ENCODE results near the gene SEMA3A. TPM values are rescaled to one million over a fixed set of nuclear protein-coding genes. Genes with fewer than 3 reads are reported as not detected.

The SEMA3A gene
- total and polyA plus RNA-seq, 3 donors from 2014 or later: 1.4 to 3.9 (median 2.0) TPM

GRCh38 chr7:84210301-84210700 is 15.7 kb upstream of the SEMA3A start:
- Histone ChIP-seq H3K36me3 (ENCODE audit: low read depth, missing control alignments) (no peaks in the 10 kb centered on the region), H3K4me1 (no peaks in the 10 kb centered on the region), H3K27ac (no peak overlapping the region), H3K9me3 (no peaks in the 10 kb centered on the region), H3K27me3 (no peaks in the 10 kb centered on the region), H3K4me3 (no peak overlapping the region)
- 93 to 96% methylated on average over 3 of the region's 3 CpGs for WGBS, 2 donors
- intact Hi-C loops (cut with DNase I; ENCODE audit: low total_unique reads): no loop called here
- no peak for TF ChIP-seq CTCF (IDR thresholded peaks at IDR 0.05)
- no peak for TF ChIP-seq POLR2A (IDR thresholded peaks at IDR 0.05)
- no peak for DNase-seq

- no peak for DNase-seq
- H3K36me3 ChIP-seq (ENCODE audit: low read depth, missing control alignments): no peaks in the 10 kb centered on the region
- no peaks in the 10 kb centered on the region for H3K4me1 ChIP-seq
- H3K27ac ChIP-seq: no peak overlapping the region
- H3K27me3 ChIP-seq: no peaks in the 10 kb centered on the region
- WGBS, 2 donors: 45 to 53% methylated on average over 1 of the region's 1 CpG
- intact Hi-C loops (cut with DNase I; ENCODE audit: low total_unique reads): no loop called here
- no peaks in the 10 kb centered on the region for H3K9me3 ChIP-seq
- TF ChIP-seq CTCF (IDR thresholded peaks at IDR 0.05) (no peak), POLR2A (IDR thresholded peaks at IDR 0.05) (no peak)
- H3K4me3 ChIP-seq: no peak overlapping the region
Observed at GRCh38 chr7:84209006-84209405, 14.4 kb upstream of the SEMA3A start.

- Histone ChIP-seq H3K27ac (no peak overlapping the region), H3K4me1 (no peaks in the 10 kb centered on the region), H3K9me3 (no peaks in the 10 kb centered on the region), H3K4me3 (no peak overlapping the region), H3K36me3 (ENCODE audit: low read depth, missing control alignments) (no peaks in the 10 kb centered on the region), H3K27me3 (no peaks in the 10 kb centered on the region)
- intact Hi-C loops (cut with DNase I; ENCODE audit: low total_unique reads): no loop called here
- WGBS, 2 donors: 95% methylated on average over 2 of the region's 2 CpGs
- no peak for DNase-seq
- TF ChIP-seq CTCF (IDR thresholded peaks at IDR 0.05) (no peak), POLR2A (IDR thresholded peaks at IDR 0.05) (no peak)
Observed at GRCh38 chr7:84207615-84208014, 13.0 kb upstream of the SEMA3A start.

- TF ChIP-seq CTCF (IDR thresholded peaks at IDR 0.05) (no peak), POLR2A (IDR thresholded peaks at IDR 0.05) (no peak)
Observed at GRCh38 chr7:84207025-84207424, 12.4 kb upstream of the SEMA3A start.

DNA sequence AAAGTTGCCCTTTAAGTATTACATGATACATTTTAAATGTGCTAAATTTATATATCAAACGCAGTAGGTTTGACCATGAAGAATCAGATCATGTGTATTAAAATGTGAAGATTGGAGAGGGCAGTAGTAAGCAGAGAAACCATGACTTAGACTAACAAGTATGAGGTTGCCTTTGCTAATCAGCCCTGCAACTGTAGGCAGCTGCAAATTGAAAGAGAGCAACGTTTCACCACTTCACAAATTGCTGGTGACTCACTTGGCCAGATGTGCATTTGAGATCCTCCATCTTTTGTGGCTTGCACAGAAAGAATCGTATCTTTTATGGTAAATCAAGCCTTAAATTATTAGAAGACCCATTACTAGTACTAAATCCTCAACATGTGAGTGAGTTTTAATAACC is 10.1 kb upstream of the SEMA3A start:
- no peak for DNase-seq
- no peaks in the 10 kb centered on the region for H3K36me3 ChIP-seq (ENCODE audit: low read depth, missing control alignments)
- no peak for TF ChIP-seq POLR2A (IDR thresholded peaks at IDR 0.05)
- TF ChIP-seq CTCF (IDR thresholded peaks at IDR 0.05): no peak
- no peaks in the 10 kb centered on the region for H3K9me3 ChIP-seq
- intact Hi-C loops (cut with DNase I; ENCODE audit: low total_unique reads): no loop called here
- no peak overlapping the region for H3K4me3 ChIP-seq
- 79 to 86% methylated on average over 3 of the region's 3 CpGs for WGBS, 2 donors
- no peaks in the 10 kb centered on the region for H3K27me3 ChIP-seq
- no peaks in the 10 kb centered on the region for H3K4me1 ChIP-seq
- H3K27ac ChIP-seq: no peak overlapping the region

More at GRCh38 chr7:84207025-84207424, 12.4 kb upstream of the SEMA3A start:
- Histone ChIP-seq H3K27me3 (no peaks in the 10 kb centered on the region), H3K27ac (no peak overlapping the region), H3K36me3 (ENCODE audit: low read depth, missing control alignments) (no peaks in the 10 kb centered on the region), H3K4me1 (no peaks in the 10 kb centered on the region), H3K4me3 (no peak overlapping the region), H3K9me3 (no peaks in the 10 kb centered on the region)
- intact Hi-C loops (cut with DNase I; ENCODE audit: low total_unique reads): no loop called here
- WGBS, 2 donors: 74 to 78% methylated on average over 2 of the region's 2 CpGs
- DNase-seq: no peak
